Neural cell (in vitro differentiated cells): Measurements from ENCODE around the gene AGO3. TPM values are rescaled to one million over a fixed set of nuclear protein-coding genes. Genes with fewer than 3 reads are reported as not detected.

Experiments used
- H2AFZ ChIP-seq: fragments of 200-600, 300-800 bp; sonication (generic), shearing (Covaris generic); 2 replicates; pipeline ENCODE4 v1.6.0; 2014; ENCODE audit warnings: low read depth, mild to moderate bottlenecking, antibody characterized with exemption, low read length, moderate library complexity
- H3F3A ChIP-seq: fragments of 200-600 bp; shearing (Covaris generic); 2 replicates; pipeline ENCODE4 v1.6.1; 2016; ENCODE audit warnings: mild to moderate bottlenecking, moderate library complexity, mixed read lengths, antibody characterized with exemption, low read length; ENCODE audit not compliant: insufficient read depth, poor library complexity, severe bottlenecking
- H3K27ac ChIP-seq: fragments of 200-600, 300-800 bp; sonication (generic), shearing (Covaris generic); 2 replicates; pipeline ENCODE4 v1.5.1; 2014; ENCODE audit warnings: mild to moderate bottlenecking, low read length, moderate library complexity
- H3K27me3 ChIP-seq: fragments of 300-800, 200-600 bp; sonication (generic), shearing (Covaris generic); 2 replicates; pipeline ENCODE4 v1.6.0; 2014; ENCODE audit warnings: mild to moderate bottlenecking, low read depth, low read length, moderate library complexity; ENCODE audit not compliant: insufficient read depth
- H3K36me3 ChIP-seq: fragments of 300-800, 200-600 bp; sonication (generic), shearing (Covaris generic); 2 replicates; pipeline ENCODE4 v1.5.1; 2014; ENCODE audit warnings: mild to moderate bottlenecking, antibody characterized with exemption, low read length, moderate library complexity; ENCODE audit not compliant: insufficient read depth
- H3K4me2 ChIP-seq: fragments of 300-800, 200-600 bp; sonication (generic), shearing (Covaris generic); 2 replicates; pipeline ENCODE4 v1.6.0; 2014; ENCODE audit warnings: mild to moderate bottlenecking, low read length
- H3K4me3 ChIP-seq: fragments of 300-800, 200-600 bp; sonication (generic), shearing (Covaris generic); 2 replicates; pipeline ENCODE4 v1.5.1; 2014; ENCODE audit warnings: mild to moderate bottlenecking, low read length, moderate library complexity
- H3K79me2 ChIP-seq: fragments of 200-600 bp; shearing (Covaris generic); replicated peaks from 2 replicates; pipeline ENCODE4 v1.6.0; 2014; ENCODE audit warnings: mild to moderate bottlenecking, low read length, moderate library complexity; ENCODE audit not compliant: insufficient read depth
- H3K9ac ChIP-seq: fragments of 300-800, 200-600 bp; sonication (generic), shearing (Covaris generic); 2 replicates; pipeline ENCODE4 v1.6.1; 2016; ENCODE audit warnings: mild to moderate bottlenecking, low read length, mixed read lengths
- H3K9me2 ChIP-seq: fragments of 200-600 bp; shearing (Covaris generic); 2 replicates; pipeline ENCODE4 v1.6.1; 2016; ENCODE audit warnings: mild to moderate bottlenecking, low read length, mixed read lengths; ENCODE audit not compliant: insufficient read depth
- H3K9me3 ChIP-seq: fragments of 200-600, 300-800 bp; sonication (generic), shearing (Covaris generic); 2 replicates; pipeline ENCODE4 v1.6.1; 2016; ENCODE audit warnings: mild to moderate bottlenecking, mixed run types, low read length, moderate library complexity, mixed read lengths
- H4K20me1 ChIP-seq: fragments of 200-600 bp; shearing (Covaris generic); 2 replicates; pipeline ENCODE4 v1.6.1; 2016; ENCODE audit warnings: mild to moderate bottlenecking, mixed run types; ENCODE audit not compliant: insufficient read depth
- CTCF ChIP-seq: fragments of 450-650 bp; IDR thresholded peaks from 2 replicates; pipeline ENCODE4 v1.5.1; 2014; ENCODE audit warnings: antibody characterized with exemption, mild to moderate bottlenecking, moderate library complexity; ENCODE audit not compliant: poor library complexity, severe bottlenecking
- EP300 ChIP-seq: fragments of 450-650 bp; conservative IDR thresholded peaks from 2 replicates; pipeline ENCODE4 v1.6.1; 2014; ENCODE audit warnings: antibody characterized with exemption, mild to moderate bottlenecking, moderate library complexity; ENCODE audit not compliant: poor library complexity, severe bottlenecking
- EZH2 ChIP-seq: fragments of 200-600, 300-800 bp; shearing (Covaris generic), sonication (generic); IDR thresholded peaks from 2 replicates; pipeline ENCODE4 v1.6.1; 2014; ENCODE audit warnings: antibody characterized with exemption, low read length, borderline replicate concordance, mild to moderate bottlenecking; ENCODE audit not compliant: insufficient read depth, poor library complexity, severe bottlenecking
- MXI1 ChIP-seq: fragments of 450-650 bp; conservative IDR thresholded peaks from 2 replicates; pipeline ENCODE4 v1.6.1; 2014; ENCODE audit warnings: antibody characterized with exemption, mild to moderate bottlenecking; ENCODE audit not compliant: poor library complexity, severe bottlenecking
- POLR2AphosphoS5 ChIP-seq: IDR thresholded peaks from 2 replicates; pipeline ENCODE4 v1.6.1; 2012
- RAD21 ChIP-seq: fragments of 450-650 bp; conservative IDR thresholded peaks from 2 replicates; pipeline ENCODE4 v1.6.1; 2014; ENCODE audit warnings: antibody characterized with exemption, mild to moderate bottlenecking, moderate library complexity
- REST ChIP-seq: IDR thresholded peaks from 2 replicates; pipeline ENCODE4 v1.6.1; 2012; ENCODE audit warnings: borderline replicate concordance
- SMC3 ChIP-seq: fragments of 450-650 bp; conservative IDR thresholded peaks from 2 replicates; pipeline ENCODE4 v1.6.1; 2014; ENCODE audit warnings: antibody characterized with exemption, mild to moderate bottlenecking, moderate library complexity; ENCODE audit not compliant: poor library complexity
- TAF1 ChIP-seq: IDR thresholded peaks from 2 replicates; pipeline ENCODE4 v1.6.1; 2012; ENCODE audit warnings: low read depth
- polyA plus RNA-seq: library from polyadenylated mRNA; depleted of rRNA; stranded (reverse); fragments of >200 nt; gene quantifications from 2 replicates; pipeline ENCODE4 v1.2.3, GENCODE V29; 2014

The AGO3 gene
- polyA plus RNA-seq, 1 donor from 2014 or later = 9.4 TPM

GRCh38 chr1:36096500-36097432 lies 165.9 kb downstream of the AGO3 start:
- Histone ChIP-seq H4K20me1 (no peaks in the 10 kb centered on the region), H3K79me2 (no peaks in the 10 kb centered on the region), H3K9me2 (no peaks in the 10 kb centered on the region), H3K4me3 (no peak overlapping the region), H3F3A (no peaks in the 10 kb centered on the region), H3K4me2 (no peak overlapping the region), H3K36me3 (no peaks in the 10 kb centered on the region), H3K9ac (no peak overlapping the region), H3K27ac (no peak overlapping the region), H2AFZ (no peak overlapping the region), H3K9me3 (no peaks in the 10 kb centered on the region), H3K27me3 (no peaks in the 10 kb centered on the region)
- no peak for TF ChIP-seq POLR2AphosphoS5
- no peak for TF ChIP-seq SMC3
- no peak for TF ChIP-seq EP300
- TF ChIP-seq RAD21 = no peak
- no peak for TF ChIP-seq CTCF
- TF ChIP-seq TAF1 = no peak
- TF ChIP-seq REST = no peak
- TF ChIP-seq EZH2 = no peak
- no peak for TF ChIP-seq MXI1

- Histone ChIP-seq H3K79me2 (no peaks in the 10 kb centered on the region), H3K4me3 (no peak overlapping the region), H3K9ac (no peak overlapping the region), H4K20me1 (no peaks in the 10 kb centered on the region), H3K27ac (no peak overlapping the region), H3K9me2 (no peaks in the 10 kb centered on the region), H3K9me3 (no peaks in the 10 kb centered on the region), H3K27me3 (no peaks in the 10 kb centered on the region), H3F3A (no peaks in the 10 kb centered on the region), H2AFZ (no peak overlapping the region), H3K36me3 (no peaks in the 10 kb centered on the region), H3K4me2 (no peak overlapping the region)
- TF ChIP-seq EP300 (no peak), RAD21 (no peak), MXI1 (no peak), REST (no peak)
Observed at GRCh38 chr1:36097693-36098585, 167.0 kb downstream of the AGO3 start.
